CD4-positive, CD25-positive, alpha-beta regulatory T cell (primary cell): ENCODE measurements around the gene NTM. TPM values are rescaled to one million over a fixed set of nuclear protein-coding genes. Genes with fewer than 3 reads are reported as not detected.
A peak's percentile ranks its signal among the peaks of the same experiment; 100 is the strongest.

Experiments
- ATAC-seq, 2 donors: fragments of 150-1000 bp; cut with Tn5 transposase; one replicate each; pipeline ENCODE4 v1.10.0; 2021; ENCODE audit warnings: low read depth in 2 of 2, moderate number of reproducible peaks in 2 of 2, moderate library complexity in 1 of 2
- DNase-seq, 3 donors: peaks; one replicate each; pipeline versions ENCODE4 v3.0.0 to v3.0.0-alpha.2; 2012 to 2022; ENCODE audit warnings: mixed read lengths in 1 of 3
- H3K27ac ChIP-seq: one replicate; pipeline ENCODE4 v1.7.0; 2013; ENCODE audit warnings: mild to moderate bottlenecking, low read length; ENCODE audit not compliant: insufficient read depth, poor library complexity, severe bottlenecking
- H3K27me3 ChIP-seq: one replicate; pipeline ENCODE4 v1.7.0; 2013; ENCODE audit warnings: low read length; ENCODE audit not compliant: control insufficient read depth, insufficient read depth
- H3K36me3 ChIP-seq: one replicate; pipeline ENCODE4 v1.7.0; 2013; ENCODE audit warnings: mild to moderate bottlenecking, low read length, moderate library complexity; ENCODE audit not compliant: control insufficient read depth, insufficient read depth
- H3K4me1 ChIP-seq: 2 replicates; pipeline ENCODE4 v1.7.0; 2013; ENCODE audit warnings: mild to moderate bottlenecking, low read length; ENCODE audit not compliant: insufficient read depth, control insufficient read depth, poor library complexity, severe bottlenecking
- H3K4me3 ChIP-seq: one replicate; pipeline ENCODE4 v1.7.0; 2013; ENCODE audit warnings: low read depth, mild to moderate bottlenecking, low read length, moderate library complexity
- H3K9me3 ChIP-seq, 2 experiments: 1 replicate in 1 of 2; 2 replicates in 1 of 2; pipeline ENCODE4 v1.7.0; 2013; ENCODE audit warnings: low read length in 2 of 2, mild to moderate bottlenecking in 1 of 2, moderate library complexity in 1 of 2; ENCODE audit not compliant: control insufficient read depth in 2 of 2
- H3K27ac Mint-ChIP-seq, 3 donors: one replicate each; pipeline ENCODE4 v1.8.0; 2020 to 2022; ENCODE audit warnings: mild to moderate bottlenecking in 3 of 3, mixed read lengths in 3 of 3, moderate library complexity in 2 of 3
- H3K27me3 Mint-ChIP-seq: one replicate; pipeline ENCODE4 v1.8.0; 2022; ENCODE audit warnings: mild to moderate bottlenecking, mixed read lengths
- H3K36me3 Mint-ChIP-seq: one replicate; pipeline ENCODE4 v1.8.0; 2020; ENCODE audit warnings: mixed read lengths
- H3K4me1 Mint-ChIP-seq, 4 donors: one replicate each; pipeline ENCODE4 v1.8.0; 2020 to 2022; ENCODE audit warnings: mixed read lengths in 4 of 4, mild to moderate bottlenecking in 1 of 4
- H3K4me3 Mint-ChIP-seq, 4 donors: one replicate each; pipeline ENCODE4 v1.8.0; 2020 to 2022; ENCODE audit warnings: mild to moderate bottlenecking in 4 of 4, mixed read lengths in 4 of 4, moderate library complexity in 3 of 4
- H3K9me3 Mint-ChIP-seq, 7 donors: one replicate each; pipeline ENCODE4 v1.8.0; 2020 to 2022; ENCODE audit warnings: mixed read lengths in 7 of 7, mild to moderate bottlenecking in 3 of 7, moderate library complexity in 2 of 7
- polyA plus RNA-seq, 4 donors: library from polyadenylated mRNA; unstranded; fragments of 300-500 nt; fragmentation: Illumina TruSeq; gene quantifications; one replicate each; pipeline ENCODE4 v1.2.3, GENCODE V29; 2021
- total RNA-seq: library from RNA; stranded (reverse); gene quantifications from one replicate; pipeline ENCODE4 v1.2.3, GENCODE V29; 2022

NTM gene
- total and polyA plus RNA-seq, 5 donors from 2014 or later: 1.3 TPM; not detected in 4

GRCh38 chr11:131468565-131468964 lies 98.2 kb downstream of the NTM start:
- no peaks in the 10 kb centered on the region for H3K27me3 ChIP-seq
- Mint-ChIP-seq H3K27ac (no peak overlapping the region), H3K4me3 (no peak overlapping the region), H3K4me1 (no peaks in the 10 kb centered on the region), H3K27me3 (peaks cover 2% of the 10 kb centered on the region), H3K9me3 (peaks cover 0 to 2% (median 0%) of the 10 kb centered on the region in 7 donors), H3K36me3 (no peaks in the 10 kb centered on the region)
- no peak for ATAC-seq
- no peaks in the 10 kb centered on the region for H3K9me3 ChIP-seq
- H3K36me3 ChIP-seq: no peaks in the 10 kb centered on the region
- no peak overlapping the region for H3K4me3 ChIP-seq
- no peak for DNase-seq
- H3K27ac ChIP-seq: no peak overlapping the region
- no peaks in the 10 kb centered on the region for H3K4me1 ChIP-seq

- DNase-seq (no peak), ATAC-seq (no peak)
- no peaks in the 10 kb centered on the region for H3K27me3 Mint-ChIP-seq
- no peaks in the 10 kb centered on the region for H3K4me1 ChIP-seq
- H3K27ac ChIP-seq: no peak overlapping the region
- H3K9me3 ChIP-seq: no peaks in the 10 kb centered on the region
- H3K9me3 Mint-ChIP-seq: peaks cover 0 to 4% (median 0%) of the 10 kb centered on the region in 7 donors
- no peaks in the 10 kb centered on the region for H3K4me1 Mint-ChIP-seq
- no peaks in the 10 kb centered on the region for H3K27me3 ChIP-seq
- H3K27ac Mint-ChIP-seq: no peak overlapping the region
- no peak overlapping the region for H3K4me3 Mint-ChIP-seq
- H3K36me3 Mint-ChIP-seq: no peaks in the 10 kb centered on the region
- no peak overlapping the region for H3K4me3 ChIP-seq
- no peaks in the 10 kb centered on the region for H3K36me3 ChIP-seq
Observed at GRCh38 chr11:131470216-131470925, 100.0 kb downstream of the NTM start.

- Mint-ChIP-seq H3K4me3 (no peak overlapping the region), H3K27ac (peak overlapping the region in 1 of 3 donors; percentile 52), H3K36me3 (no peaks in the 10 kb centered on the region), H3K9me3 (peaks cover 0 to 5% (median 0%) of the 10 kb centered on the region in 7 donors), H3K4me1 (no peaks in the 10 kb centered on the region), H3K27me3 (no peaks in the 10 kb centered on the region)
- Histone ChIP-seq H3K36me3 (no peaks in the 10 kb centered on the region), H3K27ac (no peak overlapping the region), H3K9me3 (no peaks in the 10 kb centered on the region), H3K4me3 (no peak overlapping the region), H3K4me1 (no peaks in the 10 kb centered on the region), H3K27me3 (no peaks in the 10 kb centered on the region)
- DNase-seq (no peak), ATAC-seq (no peak)
Observed at GRCh38 chr11:131471976-131472375, 101.6 kb downstream of the NTM start.

GRCh38 chr11:131474947-131475346 lies 104.5 kb downstream of the NTM start:
- ATAC-seq (no peak), DNase-seq (no peak)
- H3K36me3 ChIP-seq: no peaks in the 10 kb centered on the region
- no peak overlapping the region for H3K4me3 Mint-ChIP-seq
- no peaks in the 10 kb centered on the region for H3K36me3 Mint-ChIP-seq
- no peaks in the 10 kb centered on the region for H3K27me3 ChIP-seq
- H3K9me3 ChIP-seq: no peaks in the 10 kb centered on the region
- H3K27me3 Mint-ChIP-seq: no peaks in the 10 kb centered on the region
- no peaks in the 10 kb centered on the region for H3K4me1 Mint-ChIP-seq
- peaks cover 0 to 7% (median 2%) of the 10 kb centered on the region in 7 donors for H3K9me3 Mint-ChIP-seq
- no peaks in the 10 kb centered on the region for H3K4me1 ChIP-seq
- no peak overlapping the region for H3K27ac ChIP-seq
- H3K27ac Mint-ChIP-seq: no peak overlapping the region
- H3K4me3 ChIP-seq: no peak overlapping the region

- H3K27ac ChIP-seq: no peak overlapping the region
- peaks cover 0 to 7% (median 2%) of the 10 kb centered on the region in 7 donors for H3K9me3 Mint-ChIP-seq
- H3K27me3 Mint-ChIP-seq: no peaks in the 10 kb centered on the region
Observed at GRCh38 chr11:131476266-131476665, 105.9 kb downstream of the NTM start.

GRCh38 chr11:131478341-131478740 lies 107.9 kb downstream of the NTM start:
- Mint-ChIP-seq H3K4me3 (no peak overlapping the region), H3K27ac (no peak overlapping the region), H3K9me3 (peaks cover 0 to 7% (median 0%) of the 10 kb centered on the region in 7 donors), H3K27me3 (no peaks in the 10 kb centered on the region), H3K36me3 (no peaks in the 10 kb centered on the region), H3K4me1 (no peaks in the 10 kb centered on the region)
- ATAC-seq (no peak), DNase-seq (no peak)
- no peaks in the 10 kb centered on the region for H3K4me1 ChIP-seq
- H3K36me3 ChIP-seq: no peaks in the 10 kb centered on the region
- H3K27ac ChIP-seq: no peak overlapping the region
- H3K27me3 ChIP-seq: no peaks in the 10 kb centered on the region
- no peaks in the 10 kb centered on the region for H3K9me3 ChIP-seq
- H3K4me3 ChIP-seq: no peak overlapping the region

More at GRCh38 chr11:131476266-131476665, 105.9 kb downstream of the NTM start:
- Histone ChIP-seq H3K27me3 (no peaks in the 10 kb centered on the region), H3K9me3 (no peaks in the 10 kb centered on the region), H3K4me3 (no peak overlapping the region), H3K36me3 (no peaks in the 10 kb centered on the region), H3K4me1 (no peaks in the 10 kb centered on the region)
- no peaks in the 10 kb centered on the region for H3K36me3 Mint-ChIP-seq
- ATAC-seq (no peak), DNase-seq (no peak)
- no peak overlapping the region for H3K4me3 Mint-ChIP-seq
- no peak overlapping the region for H3K27ac Mint-ChIP-seq
- no peaks in the 10 kb centered on the region for H3K4me1 Mint-ChIP-seq

GRCh38 chr11:131481303-131481702 lies 110.9 kb downstream of the NTM start:
- Mint-ChIP-seq H3K4me1 (no peaks in the 10 kb centered on the region), H3K27ac (no peak overlapping the region)
- H3K27me3 ChIP-seq: no peaks in the 10 kb centered on the region

GRCh38 chr11:131481971-131482370 lies 111.6 kb downstream of the NTM start:
- no peaks in the 10 kb centered on the region for H3K27me3 ChIP-seq
- no peak overlapping the region for H3K4me3 ChIP-seq
- Mint-ChIP-seq H3K4me1 (no peaks in the 10 kb centered on the region), H3K9me3 (peaks cover 0 to 7% (median 2%) of the 10 kb centered on the region in 7 donors), H3K4me3 (no peak overlapping the region), H3K27ac (no peak overlapping the region), H3K27me3 (no peaks in the 10 kb centered on the region), H3K36me3 (no peaks in the 10 kb centered on the region)
- no peaks in the 10 kb centered on the region for H3K36me3 ChIP-seq
- H3K27ac ChIP-seq: no peak overlapping the region
- H3K9me3 ChIP-seq: no peaks in the 10 kb centered on the region
- no peaks in the 10 kb centered on the region for H3K4me1 ChIP-seq
- no peak for ATAC-seq
- no peak for DNase-seq

More at GRCh38 chr11:131481303-131481702, 110.9 kb downstream of the NTM start:
- Histone ChIP-seq H3K27ac (no peak overlapping the region), H3K4me3 (no peak overlapping the region), H3K9me3 (no peaks in the 10 kb centered on the region), H3K4me1 (no peaks in the 10 kb centered on the region), H3K36me3 (no peaks in the 10 kb centered on the region)
- Mint-ChIP-seq H3K4me3 (no peak overlapping the region), H3K36me3 (no peaks in the 10 kb centered on the region), H3K27me3 (no peaks in the 10 kb centered on the region), H3K9me3 (peaks cover 0 to 7% (median 2%) of the 10 kb centered on the region in 7 donors)
- DNase-seq (no peak), ATAC-seq (no peak)
